Chondrocyte (in vitro differentiated cells): ENCODE results near the gene CTRB1. TPM values are rescaled to one million over a fixed set of nuclear protein-coding genes. Genes with fewer than 3 reads are reported as not detected.
A peak's percentile ranks its signal among the peaks of the same experiment; 100 is the strongest.
"Not testable (repeated sequence)": the region's sequence is repeated elsewhere in the genome, so short reads cannot be mapped to it uniquely, and the experiment has no call there.

ENCODE experiments used
- DNase-seq: peaks from one replicate; pipeline ENCODE4 v3.0.0; 2021; ENCODE audit warnings: mixed read lengths, low spot score
- H3K27ac Mint-ChIP-seq: one replicate; pipeline ENCODE4 v1.8.0; 2021; ENCODE audit warnings: mild to moderate bottlenecking, moderate library complexity, mixed read lengths; ENCODE audit not compliant: unreplicated experiment
- H3K27me3 Mint-ChIP-seq: 2 replicates; pipeline ENCODE4 v1.8.0; 2021; ENCODE audit warnings: low read depth, mixed read lengths
- H3K36me3 Mint-ChIP-seq: 2 replicates; pipeline ENCODE4 v1.8.0; 2021; ENCODE audit warnings: low read depth, mixed read lengths
- H3K4me1 Mint-ChIP-seq: 2 replicates; pipeline ENCODE4 v1.8.0; 2021; ENCODE audit warnings: low read depth, mild to moderate bottlenecking, mixed read lengths
- H3K4me3 Mint-ChIP-seq: one replicate; pipeline ENCODE4 v1.8.0; 2021; ENCODE audit warnings: mild to moderate bottlenecking, moderate library complexity, mixed read lengths; ENCODE audit not compliant: unreplicated experiment
- H3K9me3 Mint-ChIP-seq: 2 replicates; pipeline ENCODE4 v1.8.0; 2021; ENCODE audit warnings: low read depth, mixed read lengths
- CTCF ChIP-seq: fragments of 200-600 bp; sonication (generic); IDR thresholded peaks from 2 replicates; pipeline ENCODE4 v1.5.0; 2021; ENCODE audit warnings: antibody characterized with exemption, mild to moderate bottlenecking, moderate library complexity
- total RNA-seq: library from RNA; stranded (reverse); gene quantifications from 3 replicates; pipeline ENCODE4 v1.2.1, GENCODE V29; 2021

The CTRB1 gene
- total RNA-seq, 1 donor from 2014 or later = not detected

- H3K4me3 Mint-ChIP-seq = no peak overlapping the region
- peaks cover 61% of the 10 kb centered on the region for H3K4me1 Mint-ChIP-seq
- no peak for DNase-seq
- TF ChIP-seq CTCF = no peak
- H3K36me3 Mint-ChIP-seq = no peaks in the 10 kb centered on the region
- H3K27ac Mint-ChIP-seq = peak overlapping the region; percentile 22
- no peaks in the 10 kb centered on the region for H3K9me3 Mint-ChIP-seq
- no peaks in the 10 kb centered on the region for H3K27me3 Mint-ChIP-seq
Observed at GRCh38 chr16:75267631-75268264, 49.0 kb downstream of the CTRB1 start.

GRCh38 chr16:75269358-75269757 lies 50.6 kb downstream of the CTRB1 start:
- H3K27ac Mint-ChIP-seq, H3K9me3 Mint-ChIP-seq, H3K36me3 Mint-ChIP-seq, H3K27me3 Mint-ChIP-seq, H3K4me3 Mint-ChIP-seq, DNase-seq: not testable (repeated sequence)
- peaks cover 53% of the 10 kb centered on the region for H3K4me1 Mint-ChIP-seq

- no peaks in the 10 kb centered on the region for H3K9me3 Mint-ChIP-seq
- no peaks in the 10 kb centered on the region for H3K36me3 Mint-ChIP-seq
- no peak for TF ChIP-seq CTCF
- H3K4me3 Mint-ChIP-seq = no peak overlapping the region
- no peak for DNase-seq
- peaks cover 47% of the 10 kb centered on the region for H3K4me1 Mint-ChIP-seq
- H3K27ac Mint-ChIP-seq = peak overlapping the region; percentile 87
- no peaks in the 10 kb centered on the region for H3K27me3 Mint-ChIP-seq
Observed at GRCh38 chr16:75271441-75272096, 52.8 kb downstream of the CTRB1 start.

- H3K27me3 Mint-ChIP-seq = no peaks in the 10 kb centered on the region
- no peaks in the 10 kb centered on the region for H3K9me3 Mint-ChIP-seq
- H3K27ac Mint-ChIP-seq = peak overlapping the region; percentile 87
- H3K4me1 Mint-ChIP-seq = peaks cover 46% of the 10 kb centered on the region
- no peak for TF ChIP-seq CTCF
- no peak for DNase-seq
- no peak overlapping the region for H3K4me3 Mint-ChIP-seq
- H3K36me3 Mint-ChIP-seq = no peaks in the 10 kb centered on the region
Observed at GRCh38 chr16:75272097-75272551, 53.3 kb downstream of the CTRB1 start.

- not testable (repeated sequence) for H3K27me3 Mint-ChIP-seq, H3K4me3 Mint-ChIP-seq, H3K9me3 Mint-ChIP-seq, DNase-seq, H3K27ac Mint-ChIP-seq, H3K36me3 Mint-ChIP-seq
- peaks cover 44% of the 10 kb centered on the region for H3K4me1 Mint-ChIP-seq
Observed at GRCh38 chr16:75272629-75273028, 53.8 kb downstream of the CTRB1 start.

GRCh38 chr16:75273054-75273925 lies 54.5 kb downstream of the CTRB1 start:
- Mint-ChIP-seq H3K4me1 (peaks cover 37% of the 10 kb centered on the region), H3K9me3 (no peaks in the 10 kb centered on the region), H3K36me3 (no peaks in the 10 kb centered on the region), H3K4me3 (no peak overlapping the region), H3K27ac (no peak overlapping the region), H3K27me3 (no peaks in the 10 kb centered on the region)
- no peak for DNase-seq
- no peak for TF ChIP-seq CTCF
